ENCODE measurements around the gene CCR6.

CCR6 gene

DNA sequence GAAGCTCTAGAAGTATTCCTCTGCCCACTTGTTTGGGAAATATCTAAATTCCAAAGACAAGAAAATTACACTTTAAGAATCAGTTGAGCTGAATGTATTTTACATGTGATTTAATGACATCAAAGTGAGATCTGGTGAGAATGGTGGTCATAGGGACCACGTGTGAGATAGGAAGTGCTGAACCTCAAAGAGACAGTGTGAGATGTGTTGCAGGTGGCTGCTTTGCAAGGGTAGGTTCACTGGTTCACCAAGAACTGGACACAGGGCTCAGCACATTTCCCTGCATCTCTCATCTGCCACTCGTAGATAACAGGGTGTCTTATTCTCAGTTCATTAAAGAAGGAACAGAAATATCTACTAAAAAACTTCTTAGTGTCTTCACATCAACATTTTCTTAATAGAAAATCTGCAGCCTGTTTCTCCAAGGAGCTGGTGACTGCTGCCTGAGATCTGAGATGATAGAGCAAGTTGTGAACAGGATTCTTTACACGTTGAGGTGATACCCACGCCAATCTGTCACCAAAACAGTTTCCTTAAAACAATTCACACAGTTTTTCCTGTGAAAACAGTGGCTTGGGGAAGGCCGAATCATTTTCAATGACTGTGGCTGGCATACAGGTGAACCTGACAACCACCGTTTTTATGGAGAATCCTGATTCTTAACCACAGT, 7.2 kb downstream of the CCR6 start:
- TF ChIP-seq, protein P1, sequence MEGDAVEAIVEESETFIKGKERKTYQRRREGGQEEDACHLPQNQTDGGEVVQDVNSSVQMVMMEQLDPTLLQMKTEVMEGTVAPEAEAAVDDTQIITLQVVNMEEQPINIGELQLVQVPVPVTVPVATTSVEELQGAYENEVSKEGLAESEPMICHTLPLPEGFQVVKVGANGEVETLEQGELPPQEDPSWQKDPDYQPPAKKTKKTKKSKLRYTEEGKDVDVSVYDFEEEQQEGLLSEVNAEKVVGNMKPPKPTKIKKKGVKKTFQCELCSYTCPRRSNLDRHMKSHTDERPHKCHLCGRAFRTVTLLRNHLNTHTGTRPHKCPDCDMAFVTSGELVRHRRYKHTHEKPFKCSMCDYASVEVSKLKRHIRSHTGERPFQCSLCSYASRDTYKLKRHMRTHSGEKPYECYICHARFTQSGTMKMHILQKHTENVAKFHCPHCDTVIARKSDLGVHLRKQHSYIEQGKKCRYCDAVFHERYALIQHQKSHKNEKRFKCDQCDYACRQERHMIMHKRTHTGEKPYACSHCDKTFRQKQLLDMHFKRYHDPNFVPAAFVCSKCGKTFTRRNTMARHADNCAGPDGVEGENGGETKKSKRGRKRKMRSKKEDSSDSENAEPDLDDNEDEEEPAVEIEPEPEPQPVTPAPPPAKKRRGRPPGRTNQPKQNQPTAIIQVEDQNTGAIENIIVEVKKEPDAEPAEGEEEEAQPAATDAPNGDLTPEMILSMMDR (conservative IDR thresholded peaks at IDR 0.05): no peak
- H3K27ac ChIP-seq: no peak overlapping the region

DNA sequence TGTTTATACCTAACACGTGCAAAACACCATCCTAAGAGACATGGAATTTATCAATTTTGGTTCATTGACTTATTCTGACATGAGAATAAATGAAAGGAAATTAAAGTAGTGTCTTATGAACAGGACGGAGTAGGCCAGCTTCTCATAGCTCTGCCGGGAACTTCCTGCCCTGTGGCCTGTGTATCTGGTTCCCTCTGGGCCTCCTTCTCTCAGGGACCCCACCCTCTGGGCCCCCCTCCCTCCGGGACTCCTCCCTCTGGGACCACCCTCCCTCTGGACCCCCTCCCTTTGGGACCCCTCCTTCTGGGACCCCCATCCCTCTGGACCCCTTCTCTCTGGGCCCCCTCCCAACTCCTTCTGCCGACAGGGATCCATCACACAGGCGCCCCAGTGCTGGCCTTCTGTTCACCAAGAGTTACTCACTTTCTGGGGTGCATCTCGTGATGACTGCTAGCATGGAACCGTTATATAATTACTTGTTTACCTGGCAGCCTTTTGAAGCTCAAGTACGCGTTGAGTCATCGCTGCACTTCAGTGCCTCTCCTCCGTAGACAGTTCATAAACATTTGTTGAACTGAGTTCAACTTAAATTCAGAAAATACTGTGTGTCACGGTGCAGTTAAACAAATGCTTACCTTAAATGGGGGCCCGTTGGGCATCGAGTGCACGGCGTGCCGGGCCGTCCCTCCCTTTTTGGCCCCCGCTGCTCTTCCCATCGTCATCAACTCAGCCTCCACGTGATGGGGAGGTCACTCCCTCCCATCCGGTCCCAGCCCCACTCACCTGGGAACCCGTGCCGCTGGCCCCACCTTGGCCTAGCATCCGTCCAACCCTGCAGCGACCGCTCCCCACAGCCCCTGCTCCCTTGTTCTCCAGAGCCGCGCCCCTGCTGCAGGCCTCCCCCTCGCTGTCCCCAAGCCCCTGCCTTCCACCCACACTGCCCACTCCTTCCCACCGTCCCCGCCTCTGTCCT, 8.1 kb downstream of the CCR6 start:
- TF ChIP-seq, protein P1 (conservative IDR thresholded peaks at IDR 0.05): no peak

DNA sequence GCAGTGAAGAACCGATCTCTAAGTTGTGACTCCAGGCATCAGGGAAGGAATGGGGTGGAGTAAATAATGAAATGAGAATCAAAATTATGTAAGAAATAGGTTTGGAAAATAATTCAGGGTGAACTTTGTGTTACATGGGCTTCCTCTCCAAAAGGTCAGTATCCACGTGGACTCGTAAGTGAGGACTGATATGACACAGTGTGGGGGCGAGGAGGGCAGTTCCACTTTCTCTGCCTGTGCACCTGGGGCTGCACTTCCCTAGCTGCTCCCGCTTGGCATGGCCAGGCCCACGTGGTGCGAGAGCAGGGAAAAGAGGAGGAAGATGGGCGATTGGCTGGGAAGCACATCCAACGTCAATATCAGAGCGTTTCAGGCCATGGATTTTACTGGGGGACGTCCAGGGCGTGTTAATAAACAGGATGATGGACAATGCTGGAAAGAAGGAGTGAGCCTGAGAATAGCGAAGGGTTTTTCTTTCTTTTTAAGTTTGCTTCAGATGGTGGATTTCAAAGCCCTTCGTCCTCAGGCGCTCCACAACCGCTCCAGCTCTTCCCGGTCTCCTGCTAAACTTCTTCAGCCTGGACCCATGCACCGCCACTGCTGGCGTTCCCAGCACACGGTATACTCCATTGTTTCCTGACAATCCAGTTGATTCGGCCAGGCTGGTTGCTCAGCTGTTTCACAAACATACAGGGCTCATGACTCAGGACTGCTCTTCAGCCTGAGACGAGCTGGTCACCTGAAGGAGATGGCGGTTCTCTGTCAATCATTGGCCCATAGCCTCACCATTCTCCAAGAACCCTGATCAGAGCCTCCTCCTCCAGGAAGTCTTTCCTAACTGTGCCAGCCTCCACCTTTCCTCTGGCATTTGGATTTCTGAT, 11.8 kb downstream of the CCR6 start:
- no peak overlapping the region for H3K27ac ChIP-seq
- TF ChIP-seq, protein P1 (conservative IDR thresholded peaks at IDR 0.05): no peak

More for the DNA sequence above, 8.1 kb downstream of the CCR6 start:
- H3K27ac ChIP-seq: no peak overlapping the region

DNA sequence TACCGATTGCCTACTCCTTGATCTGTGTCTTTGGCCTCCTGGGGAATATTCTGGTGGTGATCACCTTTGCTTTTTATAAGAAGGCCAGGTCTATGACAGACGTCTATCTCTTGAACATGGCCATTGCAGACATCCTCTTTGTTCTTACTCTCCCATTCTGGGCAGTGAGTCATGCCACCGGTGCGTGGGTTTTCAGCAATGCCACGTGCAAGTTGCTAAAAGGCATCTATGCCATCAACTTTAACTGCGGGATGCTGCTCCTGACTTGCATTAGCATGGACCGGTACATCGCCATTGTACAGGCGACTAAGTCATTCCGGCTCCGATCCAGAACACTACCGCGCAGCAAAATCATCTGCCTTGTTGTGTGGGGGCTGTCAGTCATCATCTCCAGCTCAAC, 13.5 kb downstream of the CCR6 start:
- TF ChIP-seq, protein P1 (conservative IDR thresholded peaks at IDR 0.05): no peak
- H3K27ac ChIP-seq: no peak overlapping the region

DNA sequence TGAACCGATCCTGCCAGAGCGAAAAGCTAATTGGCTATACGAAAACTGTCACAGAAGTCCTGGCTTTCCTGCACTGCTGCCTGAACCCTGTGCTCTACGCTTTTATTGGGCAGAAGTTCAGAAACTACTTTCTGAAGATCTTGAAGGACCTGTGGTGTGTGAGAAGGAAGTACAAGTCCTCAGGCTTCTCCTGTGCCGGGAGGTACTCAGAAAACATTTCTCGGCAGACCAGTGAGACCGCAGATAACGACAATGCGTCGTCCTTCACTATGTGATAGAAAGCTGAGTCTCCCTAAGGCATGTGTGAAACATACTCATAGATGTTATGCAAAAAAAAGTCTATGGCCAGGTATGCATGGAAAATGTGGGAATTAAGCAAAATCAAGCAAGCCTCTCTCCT, 14.2 kb downstream of the CCR6 start:
- TF ChIP-seq, protein P1 (conservative IDR thresholded peaks at IDR 0.05): no peak
- no peak overlapping the region for H3K27ac ChIP-seq

DNA sequence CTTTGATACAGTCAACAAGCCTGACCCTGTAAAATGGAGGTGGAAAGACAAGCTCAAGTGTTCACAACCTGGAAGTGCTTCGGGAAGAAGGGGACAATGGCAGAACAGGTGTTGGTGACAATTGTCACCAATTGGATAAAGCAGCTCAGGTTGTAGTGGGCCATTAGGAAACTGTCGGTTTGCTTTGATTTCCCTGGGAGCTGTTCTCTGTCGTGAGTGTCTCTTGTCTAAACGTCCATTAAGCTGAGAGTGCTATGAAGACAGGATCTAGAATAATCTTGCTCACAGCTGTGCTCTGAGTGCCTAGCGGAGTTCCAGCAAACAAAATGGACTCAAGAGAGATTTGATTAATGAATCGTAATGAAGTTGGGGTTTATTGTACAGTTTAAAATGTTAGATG, 15.0 kb downstream of the CCR6 start:
- TF ChIP-seq, protein P1 (conservative IDR thresholded peaks at IDR 0.05): no peak
- H3K27ac ChIP-seq: no peak overlapping the region
